ENCODE data around the gene RELN.

Gene RELN

DNA sequence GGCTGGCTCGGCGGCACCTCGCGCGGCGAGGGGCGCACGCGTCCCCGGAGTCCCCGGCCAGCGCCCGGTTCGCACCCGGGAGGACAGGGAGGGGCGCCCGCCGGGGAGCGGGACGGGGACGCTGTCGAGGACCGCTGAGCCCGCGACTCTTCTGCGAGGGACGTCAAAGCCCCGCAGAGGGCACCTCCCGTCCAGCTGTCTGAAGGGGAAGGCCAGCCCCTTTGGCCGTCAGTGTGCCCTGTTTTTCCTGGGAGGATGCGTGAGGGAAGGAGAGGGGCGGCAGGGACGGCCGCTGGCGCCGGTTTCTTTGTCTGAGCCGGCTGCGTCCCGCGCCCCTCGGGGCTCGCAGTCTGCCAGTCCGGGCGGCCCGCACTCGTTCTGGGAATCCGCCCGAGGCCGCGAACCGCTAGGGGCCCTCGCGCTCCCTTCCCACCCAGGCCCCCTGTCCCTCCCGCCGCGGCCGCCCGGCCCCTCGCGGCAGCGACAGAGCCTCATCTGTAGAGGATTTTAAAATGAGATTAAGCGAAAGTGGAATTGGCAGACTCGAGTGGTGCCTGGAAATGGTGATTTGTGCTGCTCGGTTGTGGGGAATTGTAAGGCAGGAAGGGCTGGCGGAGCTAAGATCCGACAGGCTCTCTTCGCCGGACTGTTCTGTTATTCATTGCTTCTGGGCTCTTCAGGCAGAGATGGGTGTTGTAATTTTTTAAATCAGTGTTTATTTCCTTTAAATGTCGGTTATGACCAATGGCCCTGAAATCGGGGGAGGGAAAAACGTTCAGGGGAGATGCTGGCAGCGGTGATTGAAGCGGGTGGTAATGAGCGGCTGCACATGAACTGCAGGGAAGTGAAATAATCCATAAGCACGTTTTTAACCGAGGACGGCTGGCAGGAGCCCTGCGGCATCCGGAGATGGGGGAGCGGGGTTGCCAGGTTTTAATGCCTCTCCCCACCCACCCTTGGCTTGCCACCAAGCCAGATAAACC, 618 bp upstream of the RELN start:
- no peak for DNase-seq

DNA sequence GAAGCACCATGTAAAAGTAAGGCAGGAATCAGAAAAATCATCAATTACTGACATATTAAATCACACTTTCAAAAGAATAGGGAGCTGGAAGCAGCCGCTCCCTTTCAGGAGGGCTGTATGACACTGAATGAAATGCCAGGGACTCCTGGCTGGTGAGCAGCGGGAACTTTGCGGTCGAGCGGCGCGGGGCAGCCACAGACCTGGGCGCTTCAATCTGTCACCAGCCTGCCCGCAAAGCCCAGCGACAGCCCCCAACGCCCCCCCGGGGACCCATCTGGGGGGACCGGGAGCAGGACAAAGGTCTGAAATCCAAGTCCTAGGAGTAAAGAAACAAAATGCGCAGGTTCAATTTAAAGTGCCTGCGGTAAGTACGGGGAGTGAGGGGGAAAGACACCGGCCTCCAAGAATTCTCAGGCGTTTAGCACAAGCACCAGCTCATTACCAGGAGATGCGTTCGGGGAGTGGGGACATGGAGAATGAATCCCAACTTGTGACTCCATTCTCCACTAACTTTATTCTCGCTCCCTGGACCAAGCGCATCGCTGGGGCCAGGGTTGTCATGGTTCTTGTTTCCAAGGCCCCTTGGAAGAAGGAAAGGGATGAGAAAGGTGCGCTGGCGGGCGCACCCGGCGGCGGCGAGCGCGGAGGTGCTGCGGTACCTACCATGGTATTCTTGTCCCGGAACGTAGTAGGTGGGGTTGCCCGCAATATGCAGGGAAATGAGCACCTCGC, 824 bp downstream of the RELN start:
- DNase-seq: no peak

DNA sequence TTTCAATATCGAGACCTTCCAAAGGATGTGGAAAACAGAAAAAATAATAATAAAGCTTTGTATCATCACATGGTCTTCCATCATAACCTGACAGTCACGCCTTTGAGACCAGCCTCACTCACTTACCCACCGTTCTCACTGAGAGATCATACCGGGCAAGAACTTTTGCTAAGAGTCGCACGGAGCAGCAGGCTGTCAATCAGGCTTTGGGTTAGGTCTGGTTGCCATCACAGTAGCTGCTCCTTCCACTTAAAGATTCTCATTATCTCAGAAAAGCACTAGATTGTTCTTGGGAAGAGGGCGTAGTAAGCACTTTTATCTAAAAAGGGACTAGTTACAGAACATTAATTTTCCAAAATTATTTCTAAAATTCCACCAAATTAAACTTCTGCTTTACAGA, 2.0 kb downstream of the RELN start:
- no peak for DNase-seq

DNA sequence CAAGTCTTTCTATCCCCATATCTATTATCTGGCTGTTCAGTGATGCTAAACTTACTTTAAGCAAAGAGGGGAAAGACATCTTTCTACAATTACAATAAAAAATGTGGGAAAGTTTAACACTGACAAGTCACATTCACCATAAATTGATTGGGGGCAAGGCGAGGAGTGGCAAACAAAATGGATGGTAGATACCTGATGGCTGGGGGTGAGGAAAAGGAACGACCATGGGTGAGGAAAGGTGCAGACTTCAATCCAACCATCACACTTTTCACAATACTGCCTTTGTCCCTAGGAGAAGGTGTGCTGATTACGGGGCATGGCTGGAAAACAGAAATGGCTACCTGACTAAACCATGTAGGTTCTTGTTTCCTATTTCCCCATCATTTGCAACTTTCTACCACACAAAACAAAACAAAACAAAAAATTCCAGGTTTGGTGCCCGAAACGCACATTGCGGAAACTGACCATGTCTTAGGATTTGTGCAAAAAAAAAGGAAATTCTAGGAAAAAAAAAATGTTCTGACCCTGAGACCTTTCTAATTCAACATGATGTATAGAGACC, 3.8 kb downstream of the RELN start:
- no peak for DNase-seq

DNA sequence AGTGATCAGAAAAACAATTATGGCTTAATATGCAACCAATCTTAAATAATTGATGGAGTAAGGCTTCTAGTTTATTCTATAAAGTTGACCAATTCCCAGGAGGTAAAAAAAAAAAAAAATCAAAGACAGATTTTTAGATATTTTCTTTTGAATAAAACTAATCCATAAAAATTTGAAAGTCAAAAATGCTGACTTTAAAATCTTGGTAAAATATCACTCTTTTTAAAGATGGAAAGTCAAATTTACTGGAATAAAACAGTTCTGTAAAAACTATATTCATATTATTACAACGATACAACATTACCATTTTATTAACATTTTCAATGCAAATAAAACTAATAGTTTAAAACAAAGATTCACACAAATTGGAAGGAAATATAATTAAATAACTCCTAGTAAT, 5.4 kb downstream of the RELN start:
- DNase-seq: no peak

DNA sequence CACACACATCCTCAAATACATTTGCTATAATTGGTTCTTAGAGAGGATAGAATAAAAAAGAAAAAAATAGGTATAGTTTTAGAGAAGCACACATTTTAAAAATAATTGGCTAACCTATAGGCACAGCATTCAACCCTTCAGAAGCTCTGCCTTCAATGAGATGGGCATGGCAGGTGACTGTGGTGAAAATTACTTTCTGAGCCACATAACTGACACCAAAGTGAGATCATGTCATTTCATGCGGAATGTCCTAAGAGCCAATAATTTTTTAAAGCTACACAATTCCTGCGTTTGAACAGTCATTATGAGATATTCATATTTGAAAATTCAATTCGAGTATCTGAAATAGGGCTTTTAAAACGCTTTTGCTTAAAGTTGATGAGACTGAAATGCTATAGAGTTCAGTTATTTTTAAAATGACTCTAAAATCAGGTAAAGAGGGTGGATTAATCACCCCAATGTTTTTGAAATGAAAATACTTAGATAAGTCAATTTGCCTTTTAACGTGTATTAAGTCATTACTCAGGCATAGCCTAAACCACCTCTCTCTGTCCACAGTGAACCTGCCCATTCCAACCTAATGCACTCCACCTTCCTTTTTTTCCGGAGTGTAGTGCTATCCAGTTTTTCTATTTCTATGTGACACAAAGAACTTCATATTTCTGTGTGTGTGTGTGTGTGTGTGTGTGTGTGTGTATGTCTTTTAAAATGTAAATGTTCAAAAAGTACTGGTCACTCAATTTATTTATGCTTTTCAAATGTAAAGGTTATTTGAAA, 6.1 kb downstream of the RELN start:
- DNase-seq: no peak

DNA sequence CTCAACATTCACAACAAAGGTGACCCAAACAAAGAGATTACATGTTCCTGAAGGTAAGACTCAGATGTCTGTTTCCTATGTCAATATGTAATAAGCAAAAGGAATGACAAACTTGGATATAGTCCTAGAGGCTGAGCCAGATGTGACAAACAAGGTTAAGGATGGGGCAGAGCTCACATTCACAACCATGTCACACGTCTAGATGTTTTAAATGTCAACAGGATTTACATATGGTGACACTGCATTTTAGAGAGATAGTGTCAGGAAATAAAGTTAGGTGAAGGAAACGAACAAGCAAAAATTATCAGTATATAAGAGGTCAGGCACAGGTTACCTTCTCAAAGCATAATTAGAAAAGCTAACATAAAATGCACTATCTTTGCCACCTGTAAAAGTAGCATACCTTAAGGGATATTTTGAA, 8.4 kb downstream of the RELN start:
- no peak for DNase-seq

DNA sequence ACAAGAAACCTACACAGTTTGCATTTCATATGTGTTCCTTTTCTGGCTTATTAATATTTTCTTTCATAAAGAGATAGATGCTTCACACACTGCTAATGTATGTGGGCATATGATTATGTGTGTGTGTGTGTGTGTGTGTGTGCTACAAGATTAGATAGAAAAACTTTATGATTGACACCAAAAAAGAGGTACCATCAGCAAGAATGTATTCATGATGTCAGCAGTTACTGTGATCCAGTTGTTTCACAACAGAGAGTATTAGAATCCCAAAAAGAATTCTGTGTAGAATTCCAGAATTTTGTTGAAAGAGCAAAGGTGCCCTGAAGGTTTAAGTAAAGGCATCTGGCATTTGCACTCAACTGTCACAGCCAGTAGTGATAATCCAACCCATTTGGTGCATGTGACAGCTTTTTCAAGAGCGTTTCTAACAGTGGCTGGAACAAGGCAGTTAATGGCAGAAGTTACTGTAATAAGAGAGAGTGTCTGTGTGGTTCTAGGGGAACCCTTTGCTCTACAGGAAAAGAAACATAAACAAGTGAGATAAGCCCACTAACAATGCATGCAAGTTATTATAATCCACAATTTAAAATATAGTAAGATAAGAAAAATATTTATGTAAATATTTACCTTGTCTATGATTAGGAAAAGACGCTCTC, 16.6 kb downstream of the RELN start:
- no peak for DNase-seq

DNA sequence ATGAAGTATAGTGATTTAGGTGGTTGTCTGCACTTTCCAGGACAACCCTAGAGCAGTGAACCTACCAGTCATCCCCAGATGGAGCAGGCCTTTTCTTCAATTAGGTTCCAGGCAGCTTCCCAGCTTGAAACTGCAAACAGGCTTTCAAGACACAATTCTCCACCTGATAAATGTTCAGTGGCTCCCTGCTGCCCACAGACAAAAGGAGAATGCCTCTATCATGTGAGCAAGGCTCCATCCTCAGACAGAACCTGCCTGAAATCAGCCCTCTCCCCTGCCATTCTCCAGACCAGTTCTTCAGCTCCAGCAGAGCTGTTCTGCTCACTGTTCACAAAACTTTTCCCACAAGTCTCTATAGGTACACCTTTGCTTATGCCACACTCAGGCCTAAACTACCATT, 22.1 kb downstream of the RELN start:
- DNase-seq: no peak

DNA sequence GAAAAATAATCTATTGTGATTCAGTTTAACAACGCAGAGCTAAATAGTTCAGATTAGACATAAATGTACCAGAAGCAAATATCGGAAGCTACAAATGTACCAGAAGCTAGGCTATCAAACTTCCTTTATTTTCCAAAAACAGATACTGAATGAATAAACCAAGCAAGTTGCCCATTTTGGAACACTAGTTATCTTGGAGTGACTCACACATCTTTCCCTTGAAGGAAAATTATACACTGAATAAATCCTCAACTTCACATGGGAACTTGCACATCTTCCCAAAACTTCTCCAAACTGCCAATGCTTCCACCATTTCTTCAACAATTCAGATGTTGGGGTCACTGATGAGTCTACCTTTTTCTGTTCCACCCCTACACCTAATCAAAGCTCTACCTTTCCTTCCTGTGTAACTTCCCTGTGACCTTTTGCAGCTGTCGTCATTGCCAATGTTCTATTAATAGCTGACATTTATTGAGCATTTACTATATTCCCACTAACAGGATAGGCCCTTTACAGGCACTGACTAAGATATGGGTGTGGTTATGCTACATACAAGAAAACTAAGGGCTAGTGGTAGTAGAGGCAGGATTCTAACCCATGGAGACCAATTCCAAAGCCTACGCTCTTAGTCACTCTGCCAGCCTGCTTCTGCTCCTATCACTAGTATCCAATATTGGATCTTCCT, 22.7 kb downstream of the RELN start:
- DNase-seq: no peak

DNA sequence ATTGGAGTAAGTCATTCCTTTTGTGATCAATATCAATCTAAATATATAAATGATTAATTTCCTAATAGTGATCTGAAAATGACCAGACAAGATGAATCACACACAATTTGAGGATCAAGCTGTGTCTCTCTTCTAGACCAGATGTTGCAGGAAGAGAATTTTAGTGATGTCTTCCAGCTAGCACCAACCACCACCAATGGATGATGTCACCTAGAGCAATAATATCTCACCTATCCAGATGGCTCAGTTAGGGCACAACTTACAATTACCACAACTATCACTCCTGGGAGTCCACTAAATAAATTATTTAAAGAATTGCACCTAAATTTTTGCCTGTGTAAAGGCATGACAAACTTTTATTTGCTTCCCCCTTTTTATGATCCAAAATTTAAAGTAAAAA, 25.2 kb downstream of the RELN start:
- no peak for DNase-seq

DNA sequence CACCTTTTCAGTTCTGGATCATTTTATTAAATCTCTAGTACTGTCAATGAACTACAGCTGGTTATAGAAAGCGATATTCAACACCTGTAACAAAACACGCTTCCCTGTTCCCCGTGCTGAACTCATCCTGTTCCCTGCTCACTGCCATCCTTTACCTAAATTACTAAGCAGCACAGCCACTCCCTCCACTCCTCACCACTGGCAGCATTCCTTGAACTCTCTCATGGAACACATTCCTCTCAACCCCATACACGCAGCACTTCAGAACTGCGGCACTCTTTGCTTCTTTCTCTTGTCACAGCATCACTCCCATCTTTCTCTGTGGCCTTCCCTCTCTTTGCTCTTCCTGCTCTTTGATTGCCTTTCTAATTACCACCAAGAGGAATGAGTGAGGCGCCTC, 27.4 kb downstream of the RELN start:
- no peak for DNase-seq

DNA sequence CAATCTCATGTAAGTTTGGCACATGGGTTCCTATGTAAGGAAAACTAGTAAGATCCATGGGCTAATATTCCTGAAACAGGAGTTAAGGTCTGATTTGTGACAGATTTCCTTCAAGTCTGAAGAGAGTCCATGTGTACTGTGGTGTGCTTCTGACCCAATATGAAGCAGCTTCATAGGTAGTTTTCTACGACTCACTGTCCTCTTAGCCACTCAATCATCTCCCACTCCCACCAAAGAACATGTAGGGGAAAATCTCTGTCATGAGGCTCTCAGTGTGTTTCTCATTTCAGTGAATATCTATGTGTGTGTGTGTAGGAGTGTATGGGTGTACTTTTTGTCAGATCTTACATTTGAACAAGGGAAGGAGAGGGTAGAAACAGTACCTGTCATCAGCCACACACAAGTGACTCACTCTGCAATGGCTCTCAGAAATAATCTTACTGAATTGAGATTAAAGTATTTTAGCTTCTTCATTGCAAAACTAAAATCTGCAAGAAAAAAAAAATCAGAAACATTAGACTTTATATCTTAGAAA, 31.1 kb downstream of the RELN start:
- no peak for DNase-seq

DNA sequence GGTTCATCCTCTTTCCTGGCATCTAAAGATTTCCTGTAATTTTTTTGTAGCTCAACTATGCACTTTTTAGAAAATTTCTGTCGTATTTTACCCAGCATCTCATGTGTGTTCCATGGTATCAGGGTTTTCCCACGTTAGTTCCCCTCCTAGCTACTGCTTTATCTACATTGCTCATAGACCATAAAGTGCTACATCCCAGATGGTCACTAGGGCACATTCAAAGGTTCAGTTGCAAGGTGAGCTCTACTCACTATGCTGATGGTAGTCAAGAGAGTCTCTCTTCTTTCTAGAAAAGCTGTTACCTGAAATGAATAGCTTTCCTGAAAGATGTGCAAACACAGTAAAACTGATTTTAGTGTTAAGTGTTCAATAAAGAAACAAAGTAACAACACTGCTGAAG, 33.5 kb downstream of the RELN start:
- DNase-seq: no peak

DNA sequence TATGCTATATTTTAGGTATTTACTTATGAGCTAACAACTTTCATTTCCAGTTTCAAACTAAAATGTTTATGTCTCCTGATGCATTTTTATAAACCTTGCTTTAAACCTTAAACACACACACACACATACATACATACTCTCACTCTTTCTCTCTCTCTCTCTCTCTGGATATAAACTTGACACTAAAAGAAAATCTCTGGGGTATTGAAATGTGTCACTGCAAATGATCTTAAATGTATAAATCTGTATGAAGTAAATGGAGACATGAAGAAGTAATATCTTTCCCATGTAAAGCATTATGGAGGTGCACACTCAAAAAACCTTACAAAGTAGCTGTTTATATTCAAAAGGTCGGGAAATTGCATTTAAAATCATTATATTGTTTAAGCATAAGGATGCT, 37.0 kb downstream of the RELN start:
- DNase-seq: no peak

DNA sequence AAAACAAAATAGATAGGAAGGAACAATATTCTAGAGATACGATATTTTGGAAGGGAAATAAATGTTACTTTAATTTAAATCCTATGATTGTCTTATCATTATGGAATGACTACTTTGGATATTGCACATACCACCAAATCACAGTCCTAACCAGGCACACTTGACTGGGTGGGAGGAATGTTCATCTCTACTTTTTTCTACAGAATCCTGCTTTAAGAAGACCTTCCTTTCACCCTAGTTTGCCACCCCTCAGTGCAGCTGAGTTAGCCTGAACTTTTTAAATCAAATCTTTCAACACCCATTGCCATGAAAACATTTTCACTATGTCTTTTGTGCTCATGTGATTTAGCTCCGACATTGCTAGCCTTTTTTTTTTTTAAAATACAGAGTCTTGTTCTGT, 38.1 kb downstream of the RELN start:
- DNase-seq: no peak

DNA sequence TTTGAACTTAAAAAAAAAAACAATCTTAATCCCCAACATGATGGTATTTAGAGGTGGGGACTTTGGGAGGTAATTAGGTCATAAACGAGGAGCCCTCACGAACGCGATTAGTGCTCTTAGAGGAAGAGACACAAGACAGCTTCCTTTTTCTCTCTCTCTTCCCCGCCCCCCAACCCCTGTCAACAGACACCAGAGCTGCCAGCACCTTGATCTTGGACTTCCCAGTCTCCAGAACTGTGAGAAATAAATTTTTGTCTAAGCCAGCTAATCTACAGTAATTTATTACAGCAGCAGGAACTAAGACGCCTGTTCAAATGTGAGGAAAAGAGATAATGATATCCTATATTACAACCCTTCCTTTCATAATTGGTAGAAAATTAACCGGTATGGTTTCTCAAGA, 40.1 kb downstream of the RELN start:
- no peak for DNase-seq

DNA sequence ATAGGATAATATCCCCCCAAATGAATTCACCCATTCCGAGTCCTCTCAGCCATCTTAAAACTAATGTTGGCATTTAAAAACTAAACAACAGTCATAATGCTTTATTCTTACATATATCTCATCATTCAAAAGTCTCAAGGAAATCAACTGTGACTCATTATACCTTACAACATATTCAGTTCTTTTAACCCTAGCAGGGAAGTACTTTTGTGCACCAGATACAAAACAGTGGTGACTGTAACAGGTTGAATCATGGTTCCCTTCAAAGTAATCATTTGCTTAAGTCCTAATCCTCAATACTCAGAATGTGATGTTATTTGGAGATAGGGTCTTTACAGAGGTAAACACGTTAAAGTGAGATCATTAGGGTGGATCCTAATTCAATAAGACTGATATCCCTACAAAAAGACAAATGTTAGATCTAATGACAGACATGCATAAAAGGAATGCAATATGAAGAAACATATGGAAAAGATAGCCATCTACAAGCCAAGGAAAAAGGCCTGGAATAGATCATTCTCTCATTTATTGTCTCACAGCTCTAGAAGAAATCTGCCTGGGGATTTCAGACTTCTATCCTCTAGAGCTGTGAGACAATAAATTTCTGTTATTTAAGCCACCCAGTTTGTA, 42.3 kb downstream of the RELN start:
- DNase-seq: no peak

DNA sequence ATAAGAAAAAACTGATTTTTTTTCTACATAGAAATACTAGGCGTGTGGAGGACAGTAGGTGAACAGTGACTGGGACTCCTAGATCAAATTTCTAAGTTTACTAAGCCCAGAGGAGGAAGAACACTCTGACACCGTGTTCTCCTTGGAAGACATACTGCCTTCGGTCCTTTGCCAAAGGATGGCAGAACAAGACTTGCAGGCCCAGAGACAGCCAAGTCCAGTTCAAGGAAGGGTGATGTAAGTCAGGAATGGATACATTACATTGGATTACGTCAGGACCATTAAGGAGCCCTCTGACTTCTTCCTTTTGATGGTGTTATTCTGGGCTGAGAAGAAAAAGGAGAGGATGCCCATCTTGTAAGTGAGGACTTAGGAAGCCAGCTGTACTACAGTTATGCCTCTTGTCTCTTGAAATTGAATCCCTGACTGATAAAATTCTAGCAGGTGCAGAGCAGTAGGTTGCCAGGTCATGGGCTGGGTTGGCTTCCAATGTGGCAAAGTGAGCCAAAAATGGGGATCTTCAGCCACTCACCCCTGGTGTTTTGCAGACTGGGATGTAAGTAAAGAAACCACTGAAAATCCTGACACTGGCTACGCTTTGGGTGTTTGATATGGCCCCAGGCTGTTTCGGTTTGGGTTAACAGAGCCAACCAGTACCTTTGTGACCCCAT, 45.1 kb downstream of the RELN start:
- no peak for DNase-seq

DNA sequence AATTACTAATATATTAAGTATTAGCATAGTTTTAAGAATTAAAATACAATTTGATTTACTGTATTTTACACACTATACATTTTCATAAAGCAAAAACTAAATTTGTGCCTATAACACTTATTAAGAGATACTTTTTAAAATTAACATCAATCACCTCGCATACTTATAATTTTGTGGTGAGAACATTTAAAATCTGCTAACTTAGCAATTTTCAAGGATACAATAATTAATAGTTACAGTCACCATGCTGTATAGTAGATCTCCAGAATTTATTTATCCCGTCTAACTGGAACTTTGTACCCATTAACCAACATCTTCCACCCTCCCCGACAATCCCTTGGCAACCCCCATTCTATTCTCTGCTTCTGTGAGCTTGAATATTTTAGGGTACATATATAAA, 47.5 kb downstream of the RELN start:
- DNase-seq: no peak

Data from stimulated activated CD4-positive, alpha-beta T cell treated with anti-CD3 and anti-CD28 coated beads, Interleukin-4, amount 100 ng/mL, for 1 hour (primary cell).